DMS79 (cell line): Measurements from ENCODE around the gene COX7A2L.
A peak's percentile ranks its signal among the peaks of the same experiment; 100 is the strongest.
"Not testable (repeated sequence)": the region's sequence is repeated elsewhere in the genome, so short reads cannot be mapped to it uniquely, and the experiment has no call there.

Experiments
- DNase-seq: peaks from one replicate; lab custom pipeline; 2025; lab: John Stamatoyannopoulos, UW

The COX7A2L gene

GRCh38 chr2:42339191-42339912 lies 21.7 kb downstream of the COX7A2L start:
- peak; percentile 2 for DNase-seq

GRCh38 chr2:42338567-42339190 lies 22.3 kb downstream of the COX7A2L start:
- no peak for DNase-seq

GRCh38 chr2:42337846-42338566 lies 23.0 kb downstream of the COX7A2L start:
- DNase-seq, result no peak

- DNase-seq, result no peak
These were observed 23.6 kb downstream of the COX7A2L start for GRCh38 chr2:42337356-42337820.

- DNase-seq, result no peak
These were observed 24.6 kb downstream of the COX7A2L start for GRCh38 chr2:42336361-42336965.

GRCh38 chr2:42335514-42336104 lies 25.4 kb downstream of the COX7A2L start:
- no peak for DNase-seq

- not testable (repeated sequence) for DNase-seq
These were observed 26.2 kb downstream of the COX7A2L start for GRCh38 chr2:42334865-42335264.

GRCh38 chr2:42334220-42334619 lies 26.8 kb downstream of the COX7A2L start:
- DNase-seq, result no peak

- no peak for DNase-seq
These were observed 27.4 kb downstream of the COX7A2L start for GRCh38 chr2:42333579-42333978.

- no peak for DNase-seq
These were observed 28.4 kb downstream of the COX7A2L start for GRCh38 chr2:42332575-42332974.

GRCh38 chr2:42331569-42332284 lies 29.3 kb downstream of the COX7A2L start:
- DNase-seq, result no peak

GRCh38 chr2:42329736-42330135 lies 31.3 kb downstream of the COX7A2L start:
- no peak for DNase-seq

- no peak for DNase-seq
These were observed 32.1 kb downstream of the COX7A2L start for GRCh38 chr2:42328923-42329322.

GRCh38 chr2:42328148-42328833 lies 32.7 kb downstream of the COX7A2L start:
- no peak for DNase-seq

- no peak for DNase-seq
These were observed 33.9 kb downstream of the COX7A2L start for GRCh38 chr2:42327125-42327524.

- DNase-seq, result no peak
These were observed 35.4 kb downstream of the COX7A2L start for GRCh38 chr2:42325609-42326008.

- no peak for DNase-seq
These were observed 36.1 kb downstream of the COX7A2L start for GRCh38 chr2:42324949-42325348.

- DNase-seq, result no peak
These were observed 36.8 kb downstream of the COX7A2L start for GRCh38 chr2:42324244-42324643.

- no peak for DNase-seq
These were observed 39.5 kb downstream of the COX7A2L start for GRCh38 chr2:42321452-42322064.

- DNase-seq, result no peak
These were observed 41.8 kb downstream of the COX7A2L start for GRCh38 chr2:42319265-42319664.
